Activated CD4-positive, alpha-beta T cell treated with anti-CD3 and anti-CD28 coated beads, Interleukin-2, amount 10 ng/mL, durations not matched to agents 7 days and 5 days (primary cell): ENCODE results near the gene LCE3B. TPM values are rescaled to one million over a fixed set of nuclear protein-coding genes. Genes with fewer than 3 reads are reported as not detected.

Source experiments
- total RNA-seq, 2 experiments: library from RNA; stranded (reverse); gene quantifications; one replicate each; pipeline ENCODE4 v1.2.3, GENCODE V29; 2021

LCE3B gene
- total RNA-seq, 2 experiments from 2014 or later = not detected

Other genes starting within 250 kb of the LCE3B start
- gene CRNN, start 199.5 kb upstream of the LCE3B start, total RNA-seq = not detected
- not detected for gene LCE5A, start 103.0 kb upstream of the LCE3B start, total RNA-seq
- not detected for gene CRCT1, start 99.3 kb upstream of the LCE3B start, total RNA-seq
- gene LCE3E, start 47.0 kb upstream of the LCE3B start, total RNA-seq = not detected
- gene LCE3D, start 33.3 kb upstream of the LCE3B start, total RNA-seq = not detected
- gene LCE3C, start 13.6 kb upstream of the LCE3B start, total RNA-seq = not detected
- gene LCE3A, start 9.3 kb downstream of the LCE3B start, total RNA-seq = not detected
- not detected for gene LCE2D, start 49.6 kb downstream of the LCE3B start, total RNA-seq
- not detected for gene LCE2C, start 61.5 kb downstream of the LCE3B start, total RNA-seq
- gene LCE2B, start 72.3 kb downstream of the LCE3B start, total RNA-seq = not detected
- gene LCE2A, start 84.5 kb downstream of the LCE3B start, total RNA-seq = not detected
- not detected for gene LCE4A, start 94.3 kb downstream of the LCE3B start, total RNA-seq
- not detected for gene KPRP, start 144.2 kb downstream of the LCE3B start, total RNA-seq
- not detected for gene LCE1F, start 161.3 kb downstream of the LCE3B start, total RNA-seq
- not detected for gene LCE1E, start 172.4 kb downstream of the LCE3B start, total RNA-seq
- gene LCE1D, start 182.9 kb downstream of the LCE3B start, total RNA-seq = not detected
- not detected for gene LCE1C, start 192.8 kb downstream of the LCE3B start, total RNA-seq
- gene LCE1B, start 198.2 kb downstream of the LCE3B start, total RNA-seq = not detected
- not detected for gene LCE1A, start 213.7 kb downstream of the LCE3B start, total RNA-seq
- gene LCE6A, start 229.0 kb downstream of the LCE3B start, total RNA-seq = not detected
- gene LCE7A, start 246.2 kb downstream of the LCE3B start, total RNA-seq = not detected